Gastrocnemius medialis (tissue), 4 donors: ENCODE measurements around the gene CFAP57. TPM values are rescaled to one million over a fixed set of nuclear protein-coding genes. Genes with fewer than 3 reads are reported as not detected.

Source experiments
- ATAC-seq, 2 donors: fragments of 150-250 bp; one replicate each; pipeline ENCODE4 v1.9.1; 2016
- DNase-seq, 2 donors: peaks; one replicate each; pipeline ENCODE4 v3.0.0-alpha.2; 2019
- H3K27ac ChIP-seq, 4 donors: fragments of 200-600 bp; sonication (generic); 1 replicate in 1 of 4; 2 replicates in 3 of 4; pipeline ENCODE4 v1.5.1; 2016 to 2018; ENCODE audit warnings: mild to moderate bottlenecking in 2 of 4, moderate library complexity in 1 of 4
- H3K27me3 ChIP-seq, 3 donors: fragments of 200-600 bp; sonication (generic) in 2 of 3; 1 replicate in 1 of 3; 2 replicates in 2 of 3; pipeline versions ENCODE4 v1.5.1 to v1.6.0; 2016 to 2019; ENCODE audit warnings: mild to moderate bottlenecking in 1 of 3, moderate library complexity in 1 of 3
- H3K36me3 ChIP-seq, 2 donors: fragments of 200-600 bp; sonication (generic) in 1 of 2; one replicate each; pipeline ENCODE4 v1.5.1; 2017 to 2018
- H3K4me1 ChIP-seq, 2 donors: fragments of 200-600 bp; sonication (generic) in 1 of 2; one replicate each; pipeline ENCODE4 v1.5.1; 2016 to 2017; ENCODE audit warnings: mild to moderate bottlenecking in 2 of 2
- H3K4me3 ChIP-seq, 4 donors: fragments of 200-600 bp; sonication (generic) in 3 of 4; 1 replicate in 1 of 4; 2 replicates in 3 of 4; pipeline ENCODE4 v1.5.1; 2016 to 2019; ENCODE audit warnings: mild to moderate bottlenecking in 2 of 4
- H3K9me3 ChIP-seq, 3 donors: fragments of 200-600 bp; sonication (generic) in 2 of 3; 1 replicate in 1 of 3; 2 replicates in 2 of 3; pipeline ENCODE4 v1.5.1; 2016 to 2019
- POLR2A ChIP-seq, 2 donors: fragments of 450-650 bp; IDR thresholded peaks; one replicate each; pipeline ENCODE4 v1.6.1; 2017; ENCODE audit warnings: antibody characterized with exemption in 2 of 2, mild to moderate bottlenecking in 2 of 2, moderate library complexity in 2 of 2
- in situ Hi-C, 4 donors: fragments of 200-750 bp; cut with MboI; loops; one replicate each; pipeline versions ENCODE4 v1.15.0 to v1.8.0; 2017; ENCODE audit warnings: low sequenced_read_pairs in 4 of 4
- intact Hi-C: fragments of 100-400 bp; cut with DNase I; formaldehyde crosslinking; loops from one replicate; pipeline ENCODE4 v1.15.1; 2023; ENCODE audit warnings: low total_unique reads
- total RNA-seq, 4 donors: library from RNA; depleted of rRNA; stranded (reverse); fragments of >200 nt; gene quantifications; one replicate each; pipeline versions ENCODE4 v1.1.0 to v1.2.3, GENCODE V29; 2016
- TF ChIP-seq, protein P1 (sequence below), 5 experiments: fragments of 450-650 bp in 3 of 5; fragments of 200-600 bp in 2 of 5; sonication (generic) in 2 of 5; IDR thresholded peaks in 4 of 5; conservative IDR thresholded peaks in 1 of 5; 1 replicate in 4 of 5; 2 replicates in 1 of 5; pipeline ENCODE4 v1.5.1; 2016 to 2019; ENCODE audit warnings: antibody characterized with exemption in 5 of 5, mild to moderate bottlenecking in 3 of 5, moderate library complexity in 3 of 5

The CFAP57 gene
- total RNA-seq, 4 donors from 2014 or later: 0.10 to 0.13 TPM; not detected in 2

DNA sequence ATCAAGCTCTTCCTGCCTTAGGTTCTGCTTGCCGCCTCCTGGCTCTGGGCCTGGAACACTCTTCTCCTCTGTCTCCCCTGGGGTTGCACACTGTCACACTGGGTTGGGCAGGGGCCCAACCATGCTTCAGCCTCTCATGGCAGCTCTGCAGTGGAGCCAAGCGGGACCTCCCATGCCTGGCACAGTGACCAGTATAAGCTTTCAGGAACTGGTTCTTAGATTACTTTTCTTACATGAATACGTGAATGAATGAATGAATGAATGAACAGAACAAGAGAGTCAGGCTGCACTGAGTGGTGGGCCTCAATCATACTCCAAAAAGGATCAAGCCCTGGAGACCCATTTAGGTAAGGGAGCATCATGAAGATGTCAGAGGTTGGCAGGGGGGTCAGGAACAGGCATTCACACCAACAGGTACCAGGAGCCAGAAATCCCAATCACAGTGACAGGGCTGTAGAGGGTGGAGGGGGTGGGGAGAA lies 66.9 kb downstream of the CFAP57 start:
- DNase-seq: no peak

DNA sequence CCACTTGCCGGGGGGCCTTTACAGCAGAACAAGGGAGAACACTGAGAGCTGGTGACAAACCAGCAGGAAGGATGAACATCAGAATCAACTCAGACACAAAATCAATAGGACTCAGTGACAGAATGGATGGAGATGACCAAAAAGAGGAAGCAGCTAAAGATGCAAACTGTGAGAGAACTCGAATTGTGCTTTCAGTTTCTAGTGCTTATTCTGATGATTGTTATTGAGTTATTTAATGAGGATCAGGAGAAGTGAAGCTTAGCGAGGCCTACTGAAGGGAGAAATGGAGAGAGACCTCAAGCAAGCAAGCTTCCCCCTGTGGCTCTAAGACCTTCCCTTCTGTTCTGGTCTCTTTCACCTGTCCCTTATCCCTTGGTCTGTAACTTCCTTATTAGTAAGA lies 67.4 kb downstream of the CFAP57 start:
- TF ChIP-seq, protein P1, sequence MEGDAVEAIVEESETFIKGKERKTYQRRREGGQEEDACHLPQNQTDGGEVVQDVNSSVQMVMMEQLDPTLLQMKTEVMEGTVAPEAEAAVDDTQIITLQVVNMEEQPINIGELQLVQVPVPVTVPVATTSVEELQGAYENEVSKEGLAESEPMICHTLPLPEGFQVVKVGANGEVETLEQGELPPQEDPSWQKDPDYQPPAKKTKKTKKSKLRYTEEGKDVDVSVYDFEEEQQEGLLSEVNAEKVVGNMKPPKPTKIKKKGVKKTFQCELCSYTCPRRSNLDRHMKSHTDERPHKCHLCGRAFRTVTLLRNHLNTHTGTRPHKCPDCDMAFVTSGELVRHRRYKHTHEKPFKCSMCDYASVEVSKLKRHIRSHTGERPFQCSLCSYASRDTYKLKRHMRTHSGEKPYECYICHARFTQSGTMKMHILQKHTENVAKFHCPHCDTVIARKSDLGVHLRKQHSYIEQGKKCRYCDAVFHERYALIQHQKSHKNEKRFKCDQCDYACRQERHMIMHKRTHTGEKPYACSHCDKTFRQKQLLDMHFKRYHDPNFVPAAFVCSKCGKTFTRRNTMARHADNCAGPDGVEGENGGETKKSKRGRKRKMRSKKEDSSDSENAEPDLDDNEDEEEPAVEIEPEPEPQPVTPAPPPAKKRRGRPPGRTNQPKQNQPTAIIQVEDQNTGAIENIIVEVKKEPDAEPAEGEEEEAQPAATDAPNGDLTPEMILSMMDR (IDR thresholded peaks at IDR 0.05 in 4 of 5, conservative IDR thresholded peaks at IDR 0.05 in 1 of 5): no peak
- TF ChIP-seq POLR2A (IDR thresholded peaks at IDR 0.05): no peak
- H3K36me3 ChIP-seq: no peaks in the 10 kb centered on the region
- no peaks in the 10 kb centered on the region for H3K27me3 ChIP-seq
- in situ Hi-C loops (loop anchor here in 1 of 4 donors (10.0 kb wide), 1 partner anchor 175 kb away; no protein-coding TSS in a partner anchor), intact Hi-C loops (loop anchor here (5.0 kb wide), 1 partner anchor 63 kb away; the partner anchor contains the start of gene TIE1)
- no peak overlapping the region for H3K27ac ChIP-seq
- DNase-seq (no peak), ATAC-seq (no peak)
- no peak overlapping the region for H3K4me3 ChIP-seq
- no peaks in the 10 kb centered on the region for H3K4me1 ChIP-seq
- no peaks in the 10 kb centered on the region for H3K9me3 ChIP-seq

More for the DNA sequence above, 66.9 kb downstream of the CFAP57 start:
- no peak overlapping the region for H3K4me3 ChIP-seq
- ATAC-seq: no peak
- no peaks in the 10 kb centered on the region for H3K9me3 ChIP-seq
- H3K27me3 ChIP-seq: no peaks in the 10 kb centered on the region
- in situ Hi-C loops: loop anchor here in 1 of 4 donors (10.0 kb wide), 1 partner anchor 176 kb away; no protein-coding TSS in a partner anchor
- no peaks in the 10 kb centered on the region for H3K4me1 ChIP-seq
- no peaks in the 10 kb centered on the region for H3K36me3 ChIP-seq
- intact Hi-C loops: loop anchor here (1.0 to 5.0 kb wide), 2 partner anchors 63 to 129 kb away; partner anchors contain the start of genes ELOVL1 and TIE1
- H3K27ac ChIP-seq: peak overlapping the region in 1 of 4 donors; percentile 18
- TF ChIP-seq, protein P1 (IDR thresholded peaks at IDR 0.05 in 4 of 5, conservative IDR thresholded peaks at IDR 0.05 in 1 of 5): no peak
- no peak for TF ChIP-seq POLR2A (IDR thresholded peaks at IDR 0.05)

DNA sequence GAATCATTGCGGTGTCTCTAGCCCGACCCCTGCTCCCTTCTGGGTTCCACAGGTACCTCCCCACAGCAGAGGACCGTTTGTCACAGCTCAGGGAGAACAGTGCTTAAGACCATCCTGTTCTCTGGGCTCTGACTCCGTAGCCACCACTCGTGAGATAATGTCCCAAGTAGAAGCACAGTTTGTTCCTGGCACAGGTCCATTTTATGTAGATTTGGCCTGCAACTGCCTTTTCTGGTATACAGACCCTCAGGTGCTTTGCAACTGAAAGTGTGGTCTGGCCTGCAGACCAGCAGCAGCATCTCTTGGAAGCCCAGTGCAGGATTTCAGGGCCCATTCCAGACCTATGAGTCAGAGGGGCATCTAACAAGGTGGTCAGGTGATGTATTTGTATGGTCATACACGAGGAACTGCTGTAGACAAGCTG lies 69.3 kb downstream of the CFAP57 start:
- Histone ChIP-seq H3K9me3 (no peaks in the 10 kb centered on the region), H3K4me1 (no peaks in the 10 kb centered on the region), H3K36me3 (no peaks in the 10 kb centered on the region), H3K4me3 (no peak overlapping the region), H3K27me3 (no peaks in the 10 kb centered on the region), H3K27ac (no peak overlapping the region)
- intact Hi-C loops (no loop called here), in situ Hi-C loops (no loop called here)
- ATAC-seq: no peak
- TF ChIP-seq POLR2A (IDR thresholded peaks at IDR 0.05): no peak
- no peak for DNase-seq

DNA sequence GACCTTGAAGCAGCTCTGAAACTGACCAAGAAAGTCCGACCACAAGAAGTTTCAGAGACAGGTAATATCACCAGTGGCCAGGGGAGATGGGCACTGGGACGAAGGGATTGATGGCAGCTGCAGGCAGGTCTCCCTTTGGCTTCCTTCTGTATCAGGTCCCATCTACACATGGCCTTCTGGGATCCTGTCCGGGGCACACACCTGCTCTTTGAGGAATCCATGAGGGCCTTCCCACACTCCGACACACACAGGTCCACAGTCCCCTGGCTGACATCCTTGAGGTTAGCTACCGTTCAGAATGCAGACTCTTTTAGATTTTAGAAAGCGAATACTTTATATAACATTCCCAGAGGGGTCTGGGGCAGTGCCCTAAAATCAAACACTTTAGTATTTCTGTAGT lies 71.2 kb downstream of the CFAP57 start:
- Histone ChIP-seq H3K4me3 (no peak overlapping the region), H3K27me3 (no peaks in the 10 kb centered on the region), H3K36me3 (no peaks in the 10 kb centered on the region), H3K4me1 (no peaks in the 10 kb centered on the region), H3K27ac (no peak overlapping the region), H3K9me3 (no peaks in the 10 kb centered on the region)
- in situ Hi-C loops (no loop called here), intact Hi-C loops (no loop called here)
- no peak for DNase-seq
- TF ChIP-seq, protein P1 (IDR thresholded peaks at IDR 0.05 in 4 of 5, conservative IDR thresholded peaks at IDR 0.05 in 1 of 5): no peak
- ATAC-seq: no peak

DNA sequence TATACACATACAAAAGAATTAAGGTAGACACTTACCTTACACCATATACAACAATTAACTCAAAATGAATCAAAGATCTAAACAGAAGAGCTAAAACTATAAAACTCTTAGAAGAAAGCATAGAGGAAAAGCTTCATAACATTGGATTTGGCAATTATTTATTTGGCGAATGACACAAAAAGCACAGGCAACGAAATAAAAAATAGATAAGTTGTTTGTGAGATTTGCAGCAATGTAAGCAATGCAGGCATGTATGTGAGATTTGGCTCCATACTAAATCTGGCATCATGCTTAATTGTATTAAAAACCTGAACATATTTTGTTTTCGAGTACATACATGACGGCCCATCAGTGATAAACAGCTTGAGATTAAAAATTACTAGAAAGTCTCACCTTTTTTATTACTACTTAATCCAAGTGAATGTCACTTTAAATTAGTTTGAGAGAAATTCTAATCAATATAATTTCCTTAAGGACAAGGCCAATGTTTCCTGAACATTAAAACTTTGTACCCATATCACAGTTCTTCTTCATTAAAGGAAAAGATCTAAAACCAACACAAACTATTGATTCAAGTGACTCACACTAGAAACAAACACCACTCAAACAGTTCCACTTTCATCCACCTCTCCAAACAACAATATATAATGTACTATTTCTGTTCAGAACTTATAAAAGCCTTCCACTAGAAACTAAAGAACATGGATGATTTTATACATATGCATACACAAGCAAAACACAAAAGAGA lies 74.5 kb downstream of the CFAP57 start:
- no peak overlapping the region for H3K4me3 ChIP-seq
- intact Hi-C loops: no loop called here
- ATAC-seq (no peak), DNase-seq (no peak)
- no peaks in the 10 kb centered on the region for H3K27me3 ChIP-seq
- in situ Hi-C loops: no loop called here
- H3K4me1 ChIP-seq: no peaks in the 10 kb centered on the region
- H3K27ac ChIP-seq: no peak overlapping the region
- no peak for TF ChIP-seq POLR2A (IDR thresholded peaks at IDR 0.05)
- TF ChIP-seq, protein P1 (IDR thresholded peaks at IDR 0.05 in 4 of 5, conservative IDR thresholded peaks at IDR 0.05 in 1 of 5): no peak
- H3K9me3 ChIP-seq: no peaks in the 10 kb centered on the region
- no peaks in the 10 kb centered on the region for H3K36me3 ChIP-seq
